Right lobe of liver (tissue), 4 donors: ENCODE results near the gene DHCR24.

Experiments used
- POLR2A ChIP-seq: fragments of 450-650 bp; IDR thresholded peaks from one replicate; pipeline ENCODE4 v1.6.1; 2017; ENCODE audit warnings: antibody characterized with exemption, mild to moderate bottlenecking
- TF ChIP-seq, protein P1 (sequence below), 4 donors: fragments of 200-600 bp in 3 of 4; fragments of 450-650 bp in 1 of 4; IDR thresholded peaks; one replicate each; pipeline versions ENCODE4 v1.5.1 to v1.8.0; 2016 to 2022; ENCODE audit warnings: antibody characterized with exemption in 4 of 4, mild to moderate bottlenecking in 2 of 4
- donor health status: DM: no; HTN: no; CAD: no.
- donor health status: DM: no; HTN: no; CAD: no.
- donor health status: DM: no; HTN: yes; CAD: no.

DNA sequence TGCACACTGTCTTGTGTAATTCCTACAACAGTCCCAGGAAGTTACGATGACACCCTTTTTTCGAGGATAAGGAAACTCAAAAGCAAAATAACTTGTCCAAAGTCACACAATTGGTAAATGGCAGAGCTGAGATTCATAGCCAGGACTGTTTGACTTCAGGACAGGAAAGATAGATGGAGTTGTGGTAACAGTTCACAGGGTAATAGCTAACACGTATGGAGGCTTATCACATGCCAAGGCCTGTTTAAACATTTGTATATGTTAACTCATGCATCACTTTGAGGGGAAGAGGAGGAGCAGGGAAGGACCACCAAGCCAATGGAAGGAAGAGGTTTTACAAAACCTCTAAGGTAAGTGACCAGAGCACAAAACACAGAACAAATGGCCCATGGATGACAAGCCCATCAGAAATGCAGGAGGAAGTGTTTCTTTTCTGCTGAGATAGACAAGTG is 2.8 kb downstream of the DHCR24 start:
- TF ChIP-seq, protein P1, sequence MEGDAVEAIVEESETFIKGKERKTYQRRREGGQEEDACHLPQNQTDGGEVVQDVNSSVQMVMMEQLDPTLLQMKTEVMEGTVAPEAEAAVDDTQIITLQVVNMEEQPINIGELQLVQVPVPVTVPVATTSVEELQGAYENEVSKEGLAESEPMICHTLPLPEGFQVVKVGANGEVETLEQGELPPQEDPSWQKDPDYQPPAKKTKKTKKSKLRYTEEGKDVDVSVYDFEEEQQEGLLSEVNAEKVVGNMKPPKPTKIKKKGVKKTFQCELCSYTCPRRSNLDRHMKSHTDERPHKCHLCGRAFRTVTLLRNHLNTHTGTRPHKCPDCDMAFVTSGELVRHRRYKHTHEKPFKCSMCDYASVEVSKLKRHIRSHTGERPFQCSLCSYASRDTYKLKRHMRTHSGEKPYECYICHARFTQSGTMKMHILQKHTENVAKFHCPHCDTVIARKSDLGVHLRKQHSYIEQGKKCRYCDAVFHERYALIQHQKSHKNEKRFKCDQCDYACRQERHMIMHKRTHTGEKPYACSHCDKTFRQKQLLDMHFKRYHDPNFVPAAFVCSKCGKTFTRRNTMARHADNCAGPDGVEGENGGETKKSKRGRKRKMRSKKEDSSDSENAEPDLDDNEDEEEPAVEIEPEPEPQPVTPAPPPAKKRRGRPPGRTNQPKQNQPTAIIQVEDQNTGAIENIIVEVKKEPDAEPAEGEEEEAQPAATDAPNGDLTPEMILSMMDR (IDR thresholded peaks at IDR 0.05), result no peak
- TF ChIP-seq POLR2A, result no peak
